Activated B cell treated with CpG ODN at 0.5 μM for 24 hours (primary cell): ENCODE results near the gene EGFR. TPM values are rescaled to one million over a fixed set of nuclear protein-coding genes. Genes with fewer than 3 reads are reported as not detected.

Experiments
- ATAC-seq: fragments of 200-7000 bp; cut with Tn5 transposase; one replicate; pipeline ENCODE4 v1.10.0; 2021; ENCODE audit warnings: low read depth, mild to moderate bottlenecking, moderate library complexity
- CTCF ChIA-PET: fragments of 350-600 bp; sonication (Branson Sonifier 250); formaldehyde crosslinking; loops from one replicate; lab custom pipeline; 2021; ENCODE audit warnings: antibody characterized with exemption; lab: Charles Lee
- POLR2A ChIA-PET: fragments of 350-600 bp; sonication (Branson Sonifier 250); formaldehyde crosslinking; loops from one replicate; lab custom pipeline; 2021; ENCODE audit warnings: antibody characterized with exemption; lab: Charles Lee
- DNase-seq: peaks from one replicate; pipeline ENCODE4 v3.0.0; 2022
- H3K27ac Mint-ChIP-seq: one replicate; pipeline ENCODE4 v1.8.0; 2020; ENCODE audit warnings: mixed read lengths
- H3K27me3 Mint-ChIP-seq: one replicate; pipeline ENCODE4 v1.8.0; 2021; ENCODE audit warnings: mixed read lengths
- H3K36me3 Mint-ChIP-seq: one replicate; pipeline ENCODE4 v1.8.0; 2021; ENCODE audit warnings: low read depth, mixed read lengths
- H3K4me1 Mint-ChIP-seq: one replicate; pipeline ENCODE4 v1.8.0; 2021; ENCODE audit warnings: mixed read lengths
- H3K4me3 Mint-ChIP-seq: one replicate; pipeline ENCODE4 v1.8.0; 2020; ENCODE audit warnings: mild to moderate bottlenecking, mixed read lengths
- H3K9me3 Mint-ChIP-seq: one replicate; pipeline ENCODE4 v1.8.0; 2020; ENCODE audit warnings: mixed read lengths
- intact Hi-C: fragments of 100-400 bp; cut with micrococcal nuclease; formaldehyde crosslinking; loops from one replicate; pipeline ENCODE4 v1.15.1; 2024
- total RNA-seq: library from RNA; stranded (reverse); gene quantifications from 2 replicates; pipeline ENCODE4 v1.2.3, GENCODE V29; 2022
- TF ChIP-seq, protein P1 (sequence below): fragments of 200-600 bp; IDR thresholded peaks from one replicate; pipeline ENCODE4 v1.8.0; 2022; ENCODE audit warnings: antibody characterized with exemption, mild to moderate bottlenecking

The EGFR gene
- total RNA-seq, 1 donor from 2014 or later = not detected

- Mint-ChIP-seq H3K9me3 (no peaks in the 10 kb centered on the region), H3K27me3 (peaks cover 15% of the 10 kb centered on the region), H3K4me1 (no peaks in the 10 kb centered on the region), H3K36me3 (no peaks in the 10 kb centered on the region), H3K4me3 (no peak overlapping the region), H3K27ac (no peak overlapping the region)
- POLR2A ChIA-PET = no interaction called here
- DNase-seq = no peak
- TF ChIP-seq, protein P1, sequence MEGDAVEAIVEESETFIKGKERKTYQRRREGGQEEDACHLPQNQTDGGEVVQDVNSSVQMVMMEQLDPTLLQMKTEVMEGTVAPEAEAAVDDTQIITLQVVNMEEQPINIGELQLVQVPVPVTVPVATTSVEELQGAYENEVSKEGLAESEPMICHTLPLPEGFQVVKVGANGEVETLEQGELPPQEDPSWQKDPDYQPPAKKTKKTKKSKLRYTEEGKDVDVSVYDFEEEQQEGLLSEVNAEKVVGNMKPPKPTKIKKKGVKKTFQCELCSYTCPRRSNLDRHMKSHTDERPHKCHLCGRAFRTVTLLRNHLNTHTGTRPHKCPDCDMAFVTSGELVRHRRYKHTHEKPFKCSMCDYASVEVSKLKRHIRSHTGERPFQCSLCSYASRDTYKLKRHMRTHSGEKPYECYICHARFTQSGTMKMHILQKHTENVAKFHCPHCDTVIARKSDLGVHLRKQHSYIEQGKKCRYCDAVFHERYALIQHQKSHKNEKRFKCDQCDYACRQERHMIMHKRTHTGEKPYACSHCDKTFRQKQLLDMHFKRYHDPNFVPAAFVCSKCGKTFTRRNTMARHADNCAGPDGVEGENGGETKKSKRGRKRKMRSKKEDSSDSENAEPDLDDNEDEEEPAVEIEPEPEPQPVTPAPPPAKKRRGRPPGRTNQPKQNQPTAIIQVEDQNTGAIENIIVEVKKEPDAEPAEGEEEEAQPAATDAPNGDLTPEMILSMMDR = no peak
- ATAC-seq = no peak
- CTCF ChIA-PET = interaction anchor here (1.6 kb wide), 1 partner anchor 218 kb away, joined by 3 read pairs; no protein-coding TSS in a partner anchor
- intact Hi-C loops = no loop called here
These were observed 18.3 kb downstream of the EGFR start for GRCh38 chr7:55036950-55037736.

GRCh38 chr7:55043691-55044370 lies 25.0 kb downstream of the EGFR start:
- DNase-seq = no peak
- no peak for ATAC-seq
- ChIA-PET POLR2A (no interaction called here), CTCF (interaction anchor here (2.0 kb wide), 1 partner anchor 211 kb away, joined by 5 read pairs; no protein-coding TSS in a partner anchor)
- no peaks in the 10 kb centered on the region for H3K36me3 Mint-ChIP-seq
- no peak overlapping the region for H3K27ac Mint-ChIP-seq
- intact Hi-C loops = no loop called here
- no peak overlapping the region for H3K4me3 Mint-ChIP-seq
- TF ChIP-seq, protein P1 = no peak
- no peaks in the 10 kb centered on the region for H3K27me3 Mint-ChIP-seq
- H3K4me1 Mint-ChIP-seq = no peaks in the 10 kb centered on the region
- H3K9me3 Mint-ChIP-seq = no peaks in the 10 kb centered on the region

DNA sequence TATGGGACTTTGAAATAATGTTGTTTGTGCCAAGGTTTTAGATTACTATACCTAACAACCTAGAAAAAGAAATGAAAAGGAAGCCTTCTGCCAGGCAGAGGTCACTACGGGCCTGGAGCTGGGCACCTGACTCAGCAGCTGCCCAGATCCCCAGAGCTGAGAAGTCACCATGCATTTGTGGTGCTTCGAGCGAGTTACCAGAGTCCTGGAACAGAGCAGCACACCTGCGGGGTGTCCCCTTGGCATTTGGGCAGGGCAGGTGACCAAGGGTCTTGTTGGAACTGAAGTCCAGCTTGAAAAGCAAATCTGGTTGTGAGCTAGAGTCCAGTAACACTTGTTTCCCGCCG lies 25.5 kb downstream of the EGFR start:
- Mint-ChIP-seq H3K27ac (no peak overlapping the region), H3K27me3 (peaks cover 2% of the 10 kb centered on the region), H3K4me3 (no peak overlapping the region), H3K4me1 (no peaks in the 10 kb centered on the region), H3K36me3 (no peaks in the 10 kb centered on the region), H3K9me3 (no peaks in the 10 kb centered on the region)
- DNase-seq = no peak
- POLR2A ChIA-PET = no interaction called here
- intact Hi-C loops = no loop called here
- TF ChIP-seq, protein P1 = no peak
- ATAC-seq = no peak
- CTCF ChIA-PET = interaction anchor here (2.0 kb wide), 1 partner anchor 211 kb away, joined by 5 read pairs; no protein-coding TSS in a partner anchor

- CTCF ChIA-PET = interaction anchor here (2.0 kb wide), 1 partner anchor 210 kb away, joined by 5 read pairs; no protein-coding TSS in a partner anchor
- POLR2A ChIA-PET = no interaction called here
- H3K4me3 Mint-ChIP-seq = no peak overlapping the region
These were observed 26.0 kb downstream of the EGFR start for GRCh38 chr7:55044791-55045190.

More at GRCh38 chr7:55044791-55045190, 26.0 kb downstream of the EGFR start:
- H3K27me3 Mint-ChIP-seq = peaks cover 2% of the 10 kb centered on the region
- ATAC-seq (no peak), DNase-seq (no peak)
- intact Hi-C loops = no loop called here
- H3K36me3 Mint-ChIP-seq = no peaks in the 10 kb centered on the region
- H3K9me3 Mint-ChIP-seq = no peaks in the 10 kb centered on the region
- no peak overlapping the region for H3K27ac Mint-ChIP-seq
- TF ChIP-seq, protein P1 = no peak
- H3K4me1 Mint-ChIP-seq = no peaks in the 10 kb centered on the region
